Measurements from ENCODE around the gene ACACB.
A peak's percentile ranks its signal among the peaks of the same experiment; 100 is the strongest.

The ACACB gene

GRCh38 chr12:109102491-109102890 lies 13.9 kb upstream of the ACACB start:
- in situ Hi-C loops (cut with HindIII; ENCODE audit: low pct_ligation_motif_present, low pct_unique_long_range_greater_than_20kb, low sequenced_read_pairs): no loop called here
- no peak for DNase-seq

- DNase-seq: no peak
- in situ Hi-C loops (cut with HindIII; ENCODE audit: low pct_ligation_motif_present, low pct_unique_long_range_greater_than_20kb, low sequenced_read_pairs): no loop called here
Observed at GRCh38 chr12:109105176-109105575, 11.2 kb upstream of the ACACB start.

- no peak for DNase-seq
- in situ Hi-C loops (cut with HindIII; ENCODE audit: low pct_ligation_motif_present, low pct_unique_long_range_greater_than_20kb, low sequenced_read_pairs): no loop called here
Observed at GRCh38 chr12:109109746-109110350, 6.5 kb upstream of the ACACB start.

GRCh38 chr12:109110988-109111495 lies 5.3 kb upstream of the ACACB start:
- in situ Hi-C loops (cut with HindIII; ENCODE audit: low pct_ligation_motif_present, low pct_unique_long_range_greater_than_20kb, low sequenced_read_pairs): no loop called here
- DNase-seq: peak; percentile 89

- DNase-seq: no peak
- in situ Hi-C loops (cut with HindIII; ENCODE audit: low pct_ligation_motif_present, low pct_unique_long_range_greater_than_20kb, low sequenced_read_pairs): no loop called here
Observed at GRCh38 chr12:109112720-109113465, 3.5 kb upstream of the ACACB start.

- no peak for DNase-seq
- in situ Hi-C loops (cut with HindIII; ENCODE audit: low pct_ligation_motif_present, low pct_unique_long_range_greater_than_20kb, low sequenced_read_pairs): no loop called here
Observed at GRCh38 chr12:109113661-109114321, 2.6 kb upstream of the ACACB start.

GRCh38 chr12:109114644-109115043 lies 1.7 kb upstream of the ACACB start:
- DNase-seq: no peak
- in situ Hi-C loops (cut with HindIII; ENCODE audit: low pct_ligation_motif_present, low pct_unique_long_range_greater_than_20kb, low sequenced_read_pairs): no loop called here

GRCh38 chr12:109115404-109115757 lies 1.0 kb upstream of the ACACB start:
- no peak for DNase-seq
- in situ Hi-C loops (cut with HindIII; ENCODE audit: low pct_ligation_motif_present, low pct_unique_long_range_greater_than_20kb, low sequenced_read_pairs): no loop called here

- in situ Hi-C loops (cut with HindIII; ENCODE audit: low pct_ligation_motif_present, low pct_unique_long_range_greater_than_20kb, low sequenced_read_pairs): no loop called here
Observed at GRCh38 chr12:109116611-109116949, 193 bp downstream of the ACACB start.

GRCh38 chr12:109120095-109120494 lies 3.7 kb downstream of the ACACB start:
- no peak for DNase-seq
- in situ Hi-C loops (cut with HindIII; ENCODE audit: low pct_ligation_motif_present, low pct_unique_long_range_greater_than_20kb, low sequenced_read_pairs): no loop called here

More at GRCh38 chr12:109116611-109116949, 193 bp downstream of the ACACB start:
- DNase-seq: no peak

- in situ Hi-C loops (cut with HindIII; ENCODE audit: low pct_ligation_motif_present, low pct_unique_long_range_greater_than_20kb, low sequenced_read_pairs): no loop called here
Observed at GRCh38 chr12:109120557-109120956, 4.2 kb downstream of the ACACB start.

GRCh38 chr12:109121346-109121880 lies 5.0 kb downstream of the ACACB start:
- DNase-seq: no peak
- in situ Hi-C loops (cut with HindIII; ENCODE audit: low pct_ligation_motif_present, low pct_unique_long_range_greater_than_20kb, low sequenced_read_pairs): no loop called here

More at GRCh38 chr12:109120557-109120956, 4.2 kb downstream of the ACACB start:
- DNase-seq: no peak

GRCh38 chr12:109124878-109125648 lies 8.7 kb downstream of the ACACB start:
- in situ Hi-C loops (cut with HindIII; ENCODE audit: low pct_ligation_motif_present, low pct_unique_long_range_greater_than_20kb, low sequenced_read_pairs): no loop called here
- no peak for DNase-seq

GRCh38 chr12:109125791-109126190 lies 9.4 kb downstream of the ACACB start:
- DNase-seq: no peak
- in situ Hi-C loops (cut with HindIII; ENCODE audit: low pct_ligation_motif_present, low pct_unique_long_range_greater_than_20kb, low sequenced_read_pairs): no loop called here

- in situ Hi-C loops (cut with HindIII; ENCODE audit: low pct_ligation_motif_present, low pct_unique_long_range_greater_than_20kb, low sequenced_read_pairs): no loop called here
- no peak for DNase-seq
Observed at GRCh38 chr12:109126784-109127183, 10.4 kb downstream of the ACACB start.

- in situ Hi-C loops (cut with HindIII; ENCODE audit: low pct_ligation_motif_present, low pct_unique_long_range_greater_than_20kb, low sequenced_read_pairs): no loop called here
- no peak for DNase-seq
Observed at GRCh38 chr12:109127533-109128242, 11.3 kb downstream of the ACACB start.

- in situ Hi-C loops (cut with HindIII; ENCODE audit: low pct_ligation_motif_present, low pct_unique_long_range_greater_than_20kb, low sequenced_read_pairs): no loop called here
Observed at GRCh38 chr12:109130297-109131153, 14.1 kb downstream of the ACACB start.

More at GRCh38 chr12:109130297-109131153, 14.1 kb downstream of the ACACB start:
- no peak for DNase-seq
